HG02763 (cell line): ENCODE results near the gene LCE2A.
"Not testable (repeated sequence)": the region's sequence is repeated elsewhere in the genome, so short reads cannot be mapped to it uniquely, and the experiment has no call there.

Source experiments
- ATAC-seq: cut with Tn5 transposase; IDR thresholded peaks from one replicate; pipeline ENCODE4 v1.9.1; 2021; ENCODE audit warnings: mild to moderate bottlenecking, moderate library complexity; ENCODE audit not compliant: unreplicated experiment

Gene LCE2A

DNA sequence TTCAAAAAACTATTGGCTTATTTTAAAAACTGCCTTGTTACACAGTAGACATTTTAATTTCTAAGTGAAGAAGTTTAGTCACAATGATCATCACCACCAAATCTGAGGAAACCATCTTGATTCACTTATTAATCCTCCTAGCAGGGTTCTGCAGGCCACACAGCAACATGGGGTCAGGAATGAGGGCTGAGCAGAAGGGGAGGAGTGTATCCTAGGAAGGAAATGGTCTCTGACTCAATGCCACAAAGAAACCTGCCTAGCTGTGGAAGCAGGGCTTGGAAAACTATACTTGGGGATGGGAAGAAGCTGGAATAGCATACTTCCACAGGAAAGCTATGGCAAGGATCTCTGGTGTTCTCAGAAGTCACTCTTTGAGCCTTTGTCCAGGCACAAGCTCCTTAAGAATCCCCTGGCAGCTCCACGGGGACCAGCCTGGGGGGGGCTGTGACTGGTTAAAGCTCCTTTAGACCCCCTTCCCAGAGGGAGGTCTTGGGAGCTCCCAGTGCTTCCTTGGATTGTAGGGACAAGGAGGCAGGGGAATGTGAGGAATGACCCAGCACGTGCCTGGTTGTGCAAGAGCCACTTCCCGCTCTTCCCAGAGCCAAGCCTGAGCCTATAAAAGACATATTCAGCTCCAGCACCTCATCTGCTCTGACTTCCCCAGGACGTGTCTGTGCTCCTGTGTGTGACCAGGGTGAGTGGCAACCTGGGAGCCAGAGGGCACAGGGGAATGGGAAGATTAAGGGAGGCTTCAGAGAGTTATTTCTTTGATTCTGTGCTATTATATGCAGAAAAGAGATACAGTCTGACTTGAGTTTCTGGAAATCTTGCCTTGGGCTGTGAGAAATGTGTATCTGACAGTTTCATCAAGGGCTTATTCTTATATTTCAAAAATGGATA is at the start of gene LCE2A:
Gene LCE2A, plus strand, starts transcription at position 645 of the 900 bp plus-strand sequence. CDS start 557 bp downstream, outside the sequence.
- no peak for ATAC-seq

DNA sequence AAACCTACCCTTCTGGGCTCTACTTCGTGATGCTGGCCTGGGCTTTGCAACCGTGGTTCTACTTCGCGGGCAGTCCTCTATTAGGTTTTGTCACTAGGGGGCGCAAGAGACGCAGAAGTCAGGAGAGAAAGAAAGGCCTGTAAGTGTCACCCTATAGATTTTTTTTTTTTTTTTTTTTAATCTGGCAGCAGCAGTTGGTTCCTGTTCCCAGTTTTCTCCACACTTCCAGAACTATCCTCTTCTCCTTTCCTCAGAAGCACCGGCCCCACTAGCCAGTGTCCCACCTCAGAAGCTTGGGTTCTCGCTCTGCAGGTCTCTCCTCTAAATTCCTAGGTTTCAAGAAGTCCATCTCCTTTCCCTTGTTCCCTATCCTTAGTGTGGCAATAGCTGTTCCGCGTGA is 44.0 kb upstream of the LCE2A start:
- ATAC-seq = no peak

DNA sequence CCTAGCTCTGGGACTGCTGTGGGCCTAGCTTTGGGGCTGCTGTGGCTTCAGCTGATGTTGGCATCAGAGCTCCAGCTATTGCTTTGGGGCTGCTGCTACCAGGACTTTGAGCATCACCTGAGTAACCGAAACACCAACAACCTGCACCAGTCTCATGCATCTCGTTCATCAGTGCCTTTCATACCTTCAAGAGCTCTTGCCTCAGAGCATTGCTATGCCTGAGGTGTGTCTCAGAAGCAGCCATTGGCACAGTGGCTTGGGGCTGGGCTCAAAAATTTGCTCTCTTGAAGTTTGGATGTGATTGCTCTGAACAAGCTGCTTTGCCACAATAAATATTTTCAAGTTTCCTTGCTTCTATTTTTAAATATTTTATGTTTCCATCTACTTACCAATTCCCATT is 41.7 kb upstream of the LCE2A start:
- no peak for ATAC-seq

- no peak for ATAC-seq
Measured at GRCh38 chr1:152657677-152658076, 40.5 kb upstream of the LCE2A start.

GRCh38 chr1:152658649-152659048 is 39.5 kb upstream of the LCE2A start:
- ATAC-seq = no peak

GRCh38 chr1:152663098-152663497 is 35.0 kb upstream of the LCE2A start, which contains the start of gene LCE2D:
Gene LCE2D (plus strand): TSS chr1:152663380. CDS start chr1:152664106, 726 bp downstream.
- ATAC-seq = no peak

GRCh38 chr1:152666171-152666570 is 32.0 kb upstream of the LCE2A start:
- ATAC-seq = not testable (repeated sequence)

DNA sequence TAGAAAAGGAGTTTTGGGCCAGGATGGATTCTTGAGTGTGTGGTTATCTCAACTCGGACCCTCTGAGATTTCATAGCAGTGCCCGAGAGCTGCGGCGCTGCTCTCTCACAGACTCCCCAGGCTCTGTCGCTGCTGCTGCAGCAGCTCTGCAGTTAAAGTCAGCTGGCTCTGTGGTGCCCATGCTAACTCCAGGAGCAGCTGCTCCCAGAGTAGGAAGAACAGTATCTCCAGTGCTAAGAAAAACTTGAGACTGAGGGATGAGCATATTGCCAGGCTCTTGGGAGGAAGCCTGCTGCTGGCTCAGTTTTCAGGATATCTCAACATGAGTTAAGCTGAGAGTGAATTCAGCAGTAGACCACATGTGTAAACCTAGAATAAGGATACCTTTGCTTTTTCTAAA is 30.5 kb upstream of the LCE2A start:
- ATAC-seq = no peak

- no peak for ATAC-seq
Measured at GRCh38 chr1:152673016-152673415, 25.1 kb upstream of the LCE2A start.

DNA sequence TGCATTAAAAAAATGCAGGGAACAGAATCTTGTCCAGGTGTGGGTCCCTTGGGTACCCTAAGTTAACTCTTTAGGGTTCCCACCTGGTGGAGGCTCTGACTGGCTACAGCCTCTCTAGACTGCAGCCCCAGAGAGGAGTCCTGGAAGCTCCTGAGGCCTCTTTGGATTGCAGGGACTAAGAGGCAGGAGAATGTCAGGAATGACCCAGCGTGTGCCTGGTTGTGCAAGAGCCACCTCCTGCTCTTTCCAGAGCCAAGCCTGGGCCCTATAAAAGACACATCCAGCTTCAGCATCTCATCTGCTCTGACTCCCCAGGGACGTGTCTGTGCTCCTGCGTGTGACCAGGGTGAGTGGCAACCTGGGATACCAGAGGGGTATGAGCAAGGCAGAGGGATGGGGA is 23.2 kb upstream of the LCE2A start, which contains the start of gene LCE2C:
Gene LCE2C, plus strand, starts transcription at position 297 of the 400 bp plus-strand sequence. CDS start 737 bp downstream, outside the sequence.
- ATAC-seq = not testable (repeated sequence)

DNA sequence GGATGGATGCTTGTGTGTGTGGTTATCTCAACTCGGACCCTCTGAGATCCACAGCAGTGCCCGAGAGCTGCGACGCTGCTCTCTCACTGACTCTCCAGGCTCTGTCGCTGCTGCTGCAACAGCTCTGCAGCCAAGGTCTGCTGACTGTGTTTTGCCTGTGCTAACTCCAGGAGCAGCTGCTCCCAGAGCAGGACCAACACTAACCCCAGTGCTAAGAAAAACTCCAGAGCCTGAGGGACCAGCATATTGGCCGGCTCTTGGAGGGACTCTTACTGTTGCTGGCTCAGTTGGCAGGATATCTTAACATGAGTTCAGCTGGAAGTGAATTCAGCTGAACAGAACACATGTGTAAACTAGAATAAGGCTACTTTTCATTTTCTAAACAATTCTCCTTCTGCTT is 18.7 kb upstream of the LCE2A start:
- no peak for ATAC-seq

DNA sequence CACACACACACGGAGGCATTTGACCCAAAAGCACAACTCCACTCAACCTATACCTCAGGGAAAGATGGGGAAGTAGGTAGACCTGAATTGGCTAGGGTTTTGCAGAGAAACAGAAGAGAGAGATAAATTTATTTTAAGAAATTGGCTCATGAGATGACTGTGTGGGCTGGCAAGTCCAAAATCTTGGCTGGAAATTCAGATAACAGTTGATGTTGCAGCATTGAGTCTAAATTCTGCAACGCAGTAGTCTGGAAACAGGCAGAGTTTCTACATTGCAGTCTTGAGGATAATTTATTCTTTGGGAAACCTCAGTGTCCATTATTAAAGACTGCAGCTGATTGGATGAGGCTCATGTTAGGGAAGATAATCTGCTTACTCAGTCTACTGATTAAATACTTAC is 16.5 kb upstream of the LCE2A start:
- ATAC-seq = no peak

- no peak for ATAC-seq
Measured at GRCh38 chr1:152683846-152684245, 14.3 kb upstream of the LCE2A start.

DNA sequence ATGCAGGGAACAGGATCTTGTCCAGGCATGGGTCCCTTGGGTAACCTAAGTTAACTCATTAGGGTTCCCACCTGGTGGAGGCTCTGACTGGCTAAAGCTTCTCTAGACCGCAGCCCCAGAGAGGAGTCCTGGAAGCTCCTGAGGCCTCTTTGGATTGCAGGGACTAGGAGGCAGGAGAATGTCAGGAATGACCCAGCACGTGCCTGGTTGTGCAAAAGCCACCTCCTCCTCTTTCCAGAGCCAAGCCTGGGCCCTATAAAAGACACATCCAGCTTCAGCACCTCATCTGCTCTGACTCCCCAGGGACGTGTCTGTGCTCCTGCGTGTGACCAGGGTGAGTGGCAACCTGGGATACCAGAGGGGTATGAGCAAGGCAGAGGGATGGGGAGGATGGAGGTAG is 12.3 kb upstream of the LCE2A start, which contains the start of gene LCE2B:
Gene LCE2B, plus strand, starts transcription at position 301 of the 400 bp plus-strand sequence. CDS start 721 bp downstream, outside the sequence.
- ATAC-seq = not testable (repeated sequence)

GRCh38 chr1:152699746-152700145 is 1.6 kb downstream of the LCE2A start:
- no peak for ATAC-seq

DNA sequence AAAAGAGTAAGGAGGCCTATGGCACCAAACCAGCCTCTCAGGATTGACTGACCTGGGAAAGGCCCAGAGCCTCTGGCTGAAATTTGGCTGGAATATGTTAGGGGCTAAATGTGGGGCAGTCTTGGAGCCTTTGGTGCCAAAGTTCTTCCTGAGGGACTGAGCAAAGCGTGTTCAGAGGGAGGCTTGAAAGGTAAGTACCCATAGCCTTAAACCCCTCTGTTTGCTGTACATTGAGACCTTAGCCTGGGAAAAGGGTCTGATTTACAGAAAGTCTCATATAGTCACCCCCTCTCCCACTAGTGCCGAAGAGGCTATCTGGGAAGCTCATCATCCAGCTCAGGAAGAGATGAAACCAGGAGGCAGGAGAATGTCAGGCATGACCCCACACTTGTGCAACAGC is 9.7 kb downstream of the LCE2A start, which contains the start of gene LCE4A:
Gene LCE4A, plus strand, starts transcription at position 301 of the 400 bp plus-strand sequence. CDS start 916 bp downstream, outside the sequence.
- no peak for ATAC-seq

- no peak for ATAC-seq
Measured at GRCh38 chr1:152718238-152718637, 20.1 kb downstream of the LCE2A start.

GRCh38 chr1:152725261-152725660 is 27.1 kb downstream of the LCE2A start:
- no peak for ATAC-seq

- ATAC-seq = no peak
Measured at GRCh38 chr1:152728986-152729385, 30.8 kb downstream of the LCE2A start.

- ATAC-seq = no peak
Measured at GRCh38 chr1:152735648-152736047, 37.5 kb downstream of the LCE2A start.

GRCh38 chr1:152737997-152738396 is 39.9 kb downstream of the LCE2A start:
- ATAC-seq = no peak

DNA sequence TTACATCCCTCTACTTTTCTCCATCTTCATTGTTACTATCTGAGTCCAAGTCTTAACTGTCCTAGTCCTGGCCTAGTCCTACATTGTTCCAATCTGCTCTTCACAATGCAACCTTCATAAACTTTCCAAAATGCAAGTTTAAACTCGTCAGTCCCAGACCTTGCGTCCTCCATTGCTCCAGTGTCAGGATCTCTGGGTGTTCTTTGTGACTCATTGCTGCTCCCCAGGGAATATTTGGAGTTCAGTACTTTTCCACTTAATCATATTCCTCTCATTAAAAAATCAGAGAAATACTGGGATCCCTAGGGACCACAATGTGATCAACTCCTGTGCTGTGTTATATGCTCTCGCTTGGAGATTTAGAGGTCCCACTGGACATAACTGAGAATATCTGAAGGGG is 41.7 kb downstream of the LCE2A start:
- no peak for ATAC-seq
